HL-60 (cell line): ENCODE data around the gene SLC35A3.
"Not testable (repeated sequence)": the region's sequence is repeated elsewhere in the genome, so short reads cannot be mapped to it uniquely, and the experiment has no call there.

ENCODE experiments used
- DNase-seq, 2 experiments: peaks; one replicate each; pipeline ENCODE4 v3.0.0-alpha.2; 2010 to 2020; ENCODE audit warnings: low read depth in 1 of 2, low spot score in 1 of 2
- H3K27ac ChIP-seq: fragments of 250-450 bp; sonication (Bioruptor Pico); replicated peaks from 2 replicates; pipeline ENCODE4 v1.5.1; 2020; ENCODE audit warnings: mild to moderate bottlenecking, moderate library complexity
- H3K27me3 ChIP-seq: fragments of 250-450 bp; sonication (Bioruptor Pico); 2 replicates; pipeline ENCODE4 v1.5.1; 2021; ENCODE audit warnings: mild to moderate bottlenecking, moderate library complexity; ENCODE audit not compliant: insufficient read depth, poor library complexity, severe bottlenecking
- H3K4me3 ChIP-seq: replicated peaks from 2 replicates; pipeline ENCODE4 v1.5.1; 2011; ENCODE audit warnings: mild to moderate bottlenecking, control low read depth, low read length; ENCODE audit not compliant: insufficient read depth
- GABPA ChIP-seq: IDR thresholded peaks from 2 replicates; pipeline ENCODE4 v1.6.1; 2012; ENCODE audit warnings: low read depth
- POLR2AphosphoS5 ChIP-seq: IDR thresholded peaks from 2 replicates; pipeline ENCODE4 v1.6.1; 2012; ENCODE audit warnings: low read depth
- REST ChIP-seq: IDR thresholded peaks from 2 replicates; pipeline ENCODE4 v1.6.1; 2012; ENCODE audit warnings: low read depth; ENCODE audit not compliant: insufficient replicate concordance
- SPI1 ChIP-seq: IDR thresholded peaks from 2 replicates; pipeline ENCODE4 v1.6.1; 2012; ENCODE audit warnings: low read depth, mild to moderate bottlenecking, borderline replicate concordance
- TF ChIP-seq, protein P1 (sequence below): IDR thresholded peaks from one replicate; pipeline ENCODE4 v1.5.1; 2011; ENCODE audit warnings: low read length, control low read depth, inconsistent platforms; ENCODE audit not compliant: insufficient read depth

Gene SLC35A3

GRCh38 chr1:99969260-99969728 is 502 bp upstream of the SLC35A3 start:
- Histone ChIP-seq H3K27ac (peak overlapping the region; percentile 74), H3K4me3 (peak overlapping the region; percentile 90), H3K27me3 (no peaks in the 10 kb centered on the region)
- no peak for DNase-seq
- TF ChIP-seq GABPA, result no peak
- TF ChIP-seq REST, result no peak
- no peak for TF ChIP-seq POLR2AphosphoS5
- TF ChIP-seq SPI1, result no peak
- TF ChIP-seq, protein P1, sequence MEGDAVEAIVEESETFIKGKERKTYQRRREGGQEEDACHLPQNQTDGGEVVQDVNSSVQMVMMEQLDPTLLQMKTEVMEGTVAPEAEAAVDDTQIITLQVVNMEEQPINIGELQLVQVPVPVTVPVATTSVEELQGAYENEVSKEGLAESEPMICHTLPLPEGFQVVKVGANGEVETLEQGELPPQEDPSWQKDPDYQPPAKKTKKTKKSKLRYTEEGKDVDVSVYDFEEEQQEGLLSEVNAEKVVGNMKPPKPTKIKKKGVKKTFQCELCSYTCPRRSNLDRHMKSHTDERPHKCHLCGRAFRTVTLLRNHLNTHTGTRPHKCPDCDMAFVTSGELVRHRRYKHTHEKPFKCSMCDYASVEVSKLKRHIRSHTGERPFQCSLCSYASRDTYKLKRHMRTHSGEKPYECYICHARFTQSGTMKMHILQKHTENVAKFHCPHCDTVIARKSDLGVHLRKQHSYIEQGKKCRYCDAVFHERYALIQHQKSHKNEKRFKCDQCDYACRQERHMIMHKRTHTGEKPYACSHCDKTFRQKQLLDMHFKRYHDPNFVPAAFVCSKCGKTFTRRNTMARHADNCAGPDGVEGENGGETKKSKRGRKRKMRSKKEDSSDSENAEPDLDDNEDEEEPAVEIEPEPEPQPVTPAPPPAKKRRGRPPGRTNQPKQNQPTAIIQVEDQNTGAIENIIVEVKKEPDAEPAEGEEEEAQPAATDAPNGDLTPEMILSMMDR, result no peak

GRCh38 chr1:99970713-99971255 is 988 bp downstream of the SLC35A3 start:
- no peak for DNase-seq
- H3K27me3 ChIP-seq, result no peaks in the 10 kb centered on the region
- H3K4me3 ChIP-seq, result peak overlapping the region; percentile 90
- peak overlapping the region; percentile 74 for H3K27ac ChIP-seq
- TF ChIP-seq POLR2AphosphoS5 (no peak), GABPA (no peak), SPI1 (no peak), REST (no peak)
- TF ChIP-seq, protein P1, result no peak

GRCh38 chr1:99972066-99972465 is 2.3 kb downstream of the SLC35A3 start:
- not testable (repeated sequence) for H3K27ac ChIP-seq, DNase-seq, H3K4me3 ChIP-seq, H3K27me3 ChIP-seq

DNA sequence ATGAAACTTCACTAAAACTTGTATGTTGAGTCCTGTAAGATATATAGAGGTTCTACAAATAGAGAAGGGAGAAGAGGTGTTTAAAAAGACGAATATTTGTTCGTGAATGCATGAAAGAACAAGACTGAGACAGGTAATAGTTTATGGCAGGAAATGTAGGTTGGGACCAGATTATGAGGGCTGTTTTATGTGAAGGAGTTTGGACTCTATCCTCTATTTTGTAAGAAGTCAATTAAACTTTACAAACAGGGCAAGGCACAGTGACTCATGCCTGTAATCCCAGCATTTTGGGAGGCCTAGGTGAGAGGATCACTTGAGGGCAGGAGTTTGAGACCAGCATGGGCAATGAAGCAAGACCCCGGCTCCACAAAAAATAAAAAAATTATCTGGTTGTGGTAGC is 5.7 kb downstream of the SLC35A3 start:
- TF ChIP-seq SPI1, result no peak
- TF ChIP-seq POLR2AphosphoS5, result no peak
- TF ChIP-seq REST, result no peak
- TF ChIP-seq, protein P1, result no peak
- no peak for TF ChIP-seq GABPA
- no peaks in the 10 kb centered on the region for H3K27me3 ChIP-seq
- H3K27ac ChIP-seq, result no peak overlapping the region
- no peak overlapping the region for H3K4me3 ChIP-seq
- DNase-seq, result no peak

GRCh38 chr1:99977326-99977725 is 7.5 kb downstream of the SLC35A3 start:
- H3K4me3 ChIP-seq, H3K27ac ChIP-seq, DNase-seq, H3K27me3 ChIP-seq: not testable (repeated sequence)
